Gastrocnemius medialis (tissue), 4 donors: Measurements from ENCODE around the gene DSC1.

Source experiments
- CTCF ChIP-seq, 5 experiments: fragments of 450-650 bp in 3 of 5; fragments of 200-600 bp in 2 of 5; sonication (generic) in 2 of 5; IDR thresholded peaks in 4 of 5; conservative IDR thresholded peaks in 1 of 5; 1 replicate in 4 of 5; 2 replicates in 1 of 5; pipeline ENCODE4 v1.5.1; 2016 to 2019; ENCODE audit warnings: antibody characterized with exemption in 5 of 5, mild to moderate bottlenecking in 3 of 5, moderate library complexity in 3 of 5
- POLR2A ChIP-seq, 2 donors: fragments of 450-650 bp; IDR thresholded peaks; one replicate each; pipeline ENCODE4 v1.6.1; 2017; ENCODE audit warnings: antibody characterized with exemption in 2 of 2, mild to moderate bottlenecking in 2 of 2, moderate library complexity in 2 of 2

GRCh38 chr18:31154181-31154580, 8.5 kb downstream of the DSC1 start:
- no peak for TF ChIP-seq CTCF (IDR thresholded peaks at IDR 0.05 in 4 of 5, conservative IDR thresholded peaks at IDR 0.05 in 1 of 5)
- TF ChIP-seq POLR2A (IDR thresholded peaks at IDR 0.05) = no peak
